Measurements from ENCODE around the gene MYLK4. TPM values are rescaled to one million over a fixed set of nuclear protein-coding genes. Genes with fewer than 3 reads are reported as not detected.
A peak's percentile ranks its signal among the peaks of the same experiment; 100 is the strongest.

Gene MYLK4
- total and polyA plus RNA-seq, 2 donors (not counting 3 experiments of a cell fraction or from before 2014, with no cell fraction given) = 0.41 to 0.62 TPM

GRCh38 chr6:2615251-2615650 is 135.5 kb downstream of the MYLK4 start:
- Histone ChIP-seq H3K4me1 (ENCODE audit: control insufficient read depth, extremely low read depth, insufficient read depth, low read length) (peaks cover 8% of the 10 kb centered on the region), H3K9ac (replicated peaks; ENCODE audit: extremely low read depth, insufficient read depth, low read length) (no peak overlapping the region), H3K9me3 (replicated peaks; ENCODE audit: control insufficient read depth, insufficient read depth, low read length) (no peaks in the 10 kb centered on the region), H3K79me2 (ENCODE audit: control insufficient read depth, insufficient read depth, low read length) (no peaks in the 10 kb centered on the region), H3K9me1 (replicated peaks; ENCODE audit: control insufficient read depth, extremely low read depth, insufficient read depth, low read length) (no peaks in the 10 kb centered on the region), H3K4me3 (replicated peaks in 1 of 3; ENCODE audit: insufficient read depth in 1 of 3, low read depth in 1 of 3, low read length in 3 of 3) (no peak overlapping the region), H3K4me2 (ENCODE audit: insufficient read depth, low read length) (no peak overlapping the region), H4K20me1 (replicated peaks; ENCODE audit: control insufficient read depth, extremely low read depth, insufficient read depth, low read length) (no peaks in the 10 kb centered on the region), H3K27me3 (ENCODE audit: control insufficient read depth in 2 of 2, insufficient read depth in 2 of 2, low read length in 2 of 2) (no peaks in the 10 kb centered on the region), H3K27ac (ENCODE audit: insufficient read depth, low read depth, low read length) (no peak overlapping the region), H3K36me3 (ENCODE audit: control insufficient read depth in 2 of 2, extremely low read depth in 1 of 2, insufficient read depth in 2 of 2, low read length in 2 of 2) (no peaks in the 10 kb centered on the region), H2AFZ (ENCODE audit: low read depth, low read length) (no peak overlapping the region)
- DNase-seq (ENCODE audit: low read depth, low spot score) = peak; percentile 34
- CTCF ChIA-PET = interaction anchor here (0.6 to 3.2 kb wide), 2 partner anchors 17 to 19 kb away, joined by 3 to 13 read pairs; no protein-coding TSS in a partner anchor
- FAIRE-seq = no peak
- TF ChIP-seq MAX (IDR thresholded peaks at IDR 0.05; ENCODE audit: insufficient read depth, insufficient read length) = no peak
- TF ChIP-seq FOS (IDR thresholded peaks at IDR 0.05; ENCODE audit: borderline replicate concordance, insufficient read depth, low read length) = no peak
- TF ChIP-seq CTCF (IDR thresholded peaks at IDR 0.05; ENCODE audit: extremely low read depth in 1 of 2, insufficient read depth in 1 of 2, low read depth in 1 of 2, low read length in 2 of 2) = no peak
- no peak for TF ChIP-seq EZH2 (IDR thresholded peaks at IDR 0.05; ENCODE audit: borderline replicate concordance, low read depth, low read length, severe bottlenecking)
- no peak for TF ChIP-seq POLR2AphosphoS5 (IDR thresholded peaks at IDR 0.05; ENCODE audit: insufficient read depth, low read depth, low read length)
- no peak for TF ChIP-seq MYC (IDR thresholded peaks at IDR 0.05; ENCODE audit: low read depth, low read length)
- intact Hi-C loops (cut with micrococcal nuclease) (no loop called here), dilution Hi-C loops (cut with MboI; ENCODE audit: extremely low pct_ligation_motif_present, low sequenced_read_pairs) (loop anchor here (25.0 kb wide), 1 partner anchor 153 kb away; no protein-coding TSS in a partner anchor)
- POLR2A ChIA-PET = no interaction called here
- no TSS peak for BruUV-seq (replicated peaks)
